GM18858 (cell line): ENCODE results near the gene GCC2.
"Not testable (repeated sequence)": the region's sequence is repeated elsewhere in the genome, so short reads cannot be mapped to it uniquely, and the experiment has no call there.

Experiments used
- ATAC-seq: cut with Tn5 transposase; IDR thresholded peaks from one replicate; pipeline ENCODE4 v1.9.1; 2021; ENCODE audit not compliant: unreplicated experiment

Gene GCC2

DNA sequence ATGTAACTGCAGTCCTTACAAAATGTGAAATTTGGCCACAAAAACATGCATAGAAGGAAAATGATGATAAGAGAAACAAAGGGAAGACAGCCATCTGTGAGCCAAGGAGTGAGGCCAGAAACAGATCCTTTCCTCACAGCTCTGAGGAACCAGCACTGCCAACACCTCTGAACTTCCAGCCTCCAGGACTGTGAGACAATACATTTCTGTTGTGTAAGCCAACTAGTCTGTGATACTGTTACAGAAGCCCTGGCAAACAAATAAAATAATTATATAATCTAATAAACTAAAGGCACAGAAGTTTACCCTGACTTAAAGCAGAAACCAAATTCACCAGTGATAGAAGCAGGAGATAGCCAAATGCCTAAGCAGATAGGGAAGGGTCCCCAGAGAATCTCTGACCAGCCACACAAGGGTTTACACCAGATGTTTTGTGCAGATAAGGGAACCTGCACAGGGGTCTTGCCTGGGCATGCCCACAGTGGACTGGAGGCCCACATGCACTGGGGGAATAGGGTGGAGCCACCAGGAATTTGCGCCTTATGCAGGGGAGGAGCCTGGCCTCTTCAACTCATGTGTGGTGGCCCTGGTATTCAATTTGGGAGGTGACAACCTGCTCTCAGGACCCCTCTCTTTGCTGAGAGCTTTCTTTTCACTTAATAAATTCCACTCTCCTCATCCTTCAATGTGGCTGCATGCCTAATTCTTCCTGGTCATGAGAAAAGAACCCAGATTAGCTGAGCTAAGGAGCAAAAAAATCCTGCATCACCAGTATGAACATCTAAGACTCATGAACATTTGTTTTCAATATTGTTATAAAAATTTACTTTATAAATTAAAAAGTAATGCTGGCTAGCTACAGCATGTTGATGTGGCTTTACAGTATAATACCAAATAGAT is 3.8 kb upstream of the GCC2 start:
- no peak for ATAC-seq

- no peak for ATAC-seq
Measured at GRCh38 chr2:108446703-108447102, 2.3 kb upstream of the GCC2 start.

- no peak for ATAC-seq
Measured at GRCh38 chr2:108447947-108448677, 894 bp upstream of the GCC2 start.

DNA sequence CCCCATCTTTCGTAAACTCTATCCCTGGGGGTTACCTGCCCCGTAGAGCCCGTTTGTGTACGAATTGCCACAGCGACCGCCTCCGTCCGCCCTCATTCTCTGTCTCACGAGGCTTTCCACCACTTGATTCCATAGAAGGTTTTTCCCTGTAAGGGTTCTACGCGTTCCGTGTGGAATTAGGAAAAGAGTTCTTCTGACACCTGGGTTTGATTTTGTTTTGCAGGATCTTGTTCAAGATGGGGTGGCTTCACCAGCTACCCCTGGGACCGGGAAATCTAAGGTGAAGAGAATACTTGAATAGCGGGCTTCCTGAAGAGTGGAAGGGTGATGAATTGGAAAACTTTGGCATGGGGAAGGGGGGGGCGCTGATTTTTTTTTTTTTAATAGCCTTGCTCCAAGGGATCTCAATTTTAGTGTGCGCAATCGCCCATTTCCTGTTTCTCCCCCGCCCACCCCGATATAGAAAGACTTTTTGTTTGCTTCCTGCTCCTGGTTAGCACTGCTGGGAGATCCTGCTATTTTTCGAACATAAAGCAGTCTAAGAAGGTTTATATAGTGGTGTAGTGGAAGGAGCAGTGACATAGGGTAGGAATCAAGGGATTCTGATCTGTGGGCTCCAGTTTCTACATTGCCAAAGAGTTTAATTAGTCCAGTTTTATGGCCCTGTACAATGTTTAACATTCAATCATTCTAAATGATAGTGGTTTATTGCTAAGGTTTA is 564 bp downstream of the GCC2 start:
- peak; percentile 18 for ATAC-seq

DNA sequence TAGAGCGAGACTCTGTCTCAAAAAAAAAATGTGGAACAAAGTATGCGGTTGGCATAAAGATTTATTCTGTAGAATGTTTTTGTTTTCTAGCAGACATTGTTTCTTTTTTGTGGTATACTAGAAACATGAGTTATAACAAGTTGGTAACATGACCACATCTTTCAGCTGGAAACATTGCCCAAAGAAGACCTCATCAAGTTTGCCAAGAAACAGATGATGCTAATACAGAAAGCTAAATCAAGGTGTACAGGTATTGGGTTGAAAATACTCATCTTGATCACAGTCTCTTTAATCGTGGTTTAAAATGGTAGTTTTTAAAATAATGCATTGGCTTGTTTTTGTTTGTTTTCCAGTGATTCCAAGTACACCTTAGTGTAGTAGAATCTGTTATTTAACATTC is 1.9 kb downstream of the GCC2 start:
- no peak for ATAC-seq

DNA sequence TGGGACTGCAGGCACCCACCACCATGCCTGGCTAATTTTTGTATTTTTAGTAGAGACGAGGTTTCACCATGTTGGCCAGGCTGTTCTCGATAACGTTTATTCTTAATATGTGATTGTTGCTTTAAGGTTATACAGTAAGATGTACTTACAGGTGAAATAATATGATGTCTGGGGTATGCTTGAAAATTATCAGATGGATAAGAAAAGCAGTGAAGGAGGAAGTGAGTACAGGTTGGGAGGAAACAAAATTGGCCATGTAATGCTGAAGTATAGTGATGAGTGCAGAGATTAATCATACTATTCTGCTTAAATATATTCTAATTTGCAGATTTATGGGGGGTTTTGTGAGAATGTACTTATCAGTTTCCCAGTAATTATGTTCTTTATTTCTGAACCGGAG is 3.0 kb downstream of the GCC2 start:
- no peak for ATAC-seq

DNA sequence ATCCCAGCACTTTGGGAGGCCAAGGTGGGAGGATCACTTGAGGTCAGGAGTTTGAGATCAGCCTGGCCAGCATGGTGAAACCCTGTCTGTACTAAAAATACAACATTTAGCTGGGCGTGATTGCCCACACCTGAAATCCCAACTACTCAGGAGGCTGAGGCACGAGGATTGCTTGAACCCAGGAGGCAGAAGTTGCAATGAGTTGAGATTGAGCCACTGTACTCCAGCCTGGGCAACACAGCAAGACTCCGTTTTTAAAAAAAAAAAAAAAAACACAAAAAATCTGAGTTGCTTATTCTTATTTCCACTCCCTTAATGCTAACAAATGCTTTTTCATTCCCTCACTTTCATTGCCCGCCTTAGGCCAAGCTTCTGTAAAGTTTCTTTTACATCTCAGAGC is 4.5 kb downstream of the GCC2 start:
- ATAC-seq = not testable (repeated sequence)

DNA sequence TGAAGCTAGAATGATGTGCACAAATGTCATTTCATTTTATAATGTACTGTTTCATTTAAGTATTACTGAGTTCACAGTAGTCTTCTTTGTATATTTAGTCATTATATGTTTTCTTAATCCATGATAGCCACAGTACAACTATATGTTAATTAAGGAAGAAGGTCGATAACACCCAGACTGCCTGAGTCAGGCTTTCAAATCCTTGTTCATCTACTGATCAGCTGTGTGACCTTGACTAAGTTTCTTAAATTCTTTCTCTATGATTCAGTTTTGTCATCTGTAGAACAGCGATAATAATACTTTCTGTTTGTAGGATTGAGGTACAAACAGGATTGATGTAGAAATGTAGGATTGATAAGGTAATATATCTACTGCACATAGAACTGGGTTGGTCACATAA is 5.4 kb downstream of the GCC2 start:
- ATAC-seq = no peak

DNA sequence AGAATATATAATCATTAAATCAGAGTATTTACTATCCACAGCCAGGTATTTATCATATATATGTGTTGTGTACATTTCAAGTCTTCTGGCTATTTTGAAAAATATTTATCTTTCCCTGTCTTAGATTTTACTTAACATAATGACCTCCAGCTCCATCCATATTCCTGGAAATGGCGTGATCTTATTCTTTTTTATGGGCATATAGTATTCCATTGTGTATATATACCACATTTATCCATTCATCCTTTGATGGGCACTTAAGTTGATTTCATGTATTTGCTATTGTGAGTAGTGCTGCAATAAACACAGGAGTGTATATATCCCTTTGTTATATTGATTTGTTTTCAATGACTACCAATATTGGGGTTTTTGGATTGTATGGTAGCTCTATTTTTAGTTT is 6.6 kb downstream of the GCC2 start:
- no peak for ATAC-seq

DNA sequence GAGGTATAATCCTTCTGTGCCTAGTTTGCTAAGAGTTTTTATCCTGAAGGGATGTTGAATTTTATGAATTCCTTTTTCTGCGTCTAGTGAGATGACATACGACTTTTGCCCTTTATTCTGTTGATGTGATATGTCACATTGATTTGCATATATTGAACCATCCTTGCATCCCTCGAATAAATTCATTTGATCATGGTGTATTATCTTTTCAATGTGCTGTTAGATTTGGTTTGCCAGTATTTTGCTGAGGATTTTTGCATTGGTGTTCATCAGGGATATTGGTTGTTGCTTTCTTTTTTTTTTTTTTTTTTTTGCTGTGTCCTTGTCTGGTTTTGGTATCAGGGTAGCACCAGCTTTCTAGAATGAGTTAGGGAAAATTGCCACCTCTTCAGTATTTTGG is 9.1 kb downstream of the GCC2 start:
- ATAC-seq = no peak

DNA sequence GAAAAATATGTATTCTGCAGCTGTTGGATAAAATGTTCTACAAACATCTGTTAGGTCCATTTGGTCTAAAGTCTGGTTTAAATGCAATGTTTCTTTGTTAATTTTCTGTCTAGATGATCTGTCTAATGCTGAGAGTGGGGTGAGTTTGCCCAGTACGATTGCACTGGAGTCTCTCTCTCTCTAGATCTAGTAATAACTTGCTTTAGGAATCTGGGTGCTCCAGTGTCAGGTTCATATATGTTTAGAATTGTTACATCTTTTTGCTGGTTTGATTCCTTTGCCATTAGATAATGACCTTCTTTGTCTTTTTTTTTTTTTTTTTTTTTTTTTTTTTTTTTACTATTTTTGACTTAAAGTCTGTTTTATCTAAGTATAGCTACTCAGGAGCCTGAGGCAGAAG is 10.4 kb downstream of the GCC2 start:
- no peak for ATAC-seq

DNA sequence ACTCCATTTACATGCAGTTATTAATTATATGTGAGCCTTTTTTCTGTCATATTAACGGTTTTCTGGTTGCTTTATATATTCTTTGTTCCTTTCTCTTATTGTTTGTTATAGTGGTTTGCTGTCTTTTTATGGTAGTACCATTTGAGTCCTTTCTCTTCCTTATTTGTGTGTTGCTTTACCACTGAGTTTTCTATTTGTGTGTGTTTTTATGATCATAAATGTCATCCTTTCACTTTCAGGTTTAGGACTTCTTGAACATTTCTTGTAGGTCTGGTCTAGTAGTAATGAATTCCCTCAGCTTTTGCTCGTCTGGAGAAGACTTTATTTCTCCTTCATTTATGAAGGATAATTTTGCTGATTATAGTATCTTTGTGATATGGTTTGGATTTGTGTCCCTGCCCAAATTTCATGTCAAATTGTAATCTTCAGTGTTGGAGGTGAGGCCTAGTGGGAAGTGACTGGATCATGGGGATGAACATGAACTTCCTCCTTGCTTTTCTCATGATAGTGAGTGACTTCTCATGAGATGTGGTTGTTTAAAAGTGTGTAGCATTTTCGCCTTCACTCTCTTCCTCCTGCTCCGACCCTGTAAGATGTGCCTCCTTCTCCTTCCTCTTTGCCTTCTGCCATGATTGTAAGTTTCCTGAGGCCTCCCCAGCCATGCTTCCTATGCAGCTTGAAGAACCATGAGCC is 11.5 kb downstream of the GCC2 start:
- peak; percentile 60 for ATAC-seq

DNA sequence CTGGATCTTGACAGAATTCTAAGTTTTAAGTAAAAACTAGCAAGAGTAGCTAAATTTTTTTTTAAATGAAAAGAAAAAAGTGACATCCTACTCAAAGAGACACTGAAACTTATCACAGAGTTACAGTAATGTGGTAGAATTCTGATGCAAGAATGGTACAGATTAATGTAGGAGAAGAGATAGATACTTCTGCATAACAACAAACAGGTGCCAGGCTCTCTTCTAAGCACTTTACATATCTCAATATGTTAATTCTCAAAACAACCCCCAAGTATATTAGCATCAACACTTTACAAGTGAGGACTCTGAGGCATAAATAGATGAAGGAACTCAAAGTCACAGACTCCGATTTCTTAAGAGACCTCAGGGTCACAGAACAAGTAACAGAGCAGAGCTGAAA is 28.1 kb downstream of the GCC2 start:
- ATAC-seq = no peak

GRCh38 chr2:108485253-108485652 is 36.2 kb downstream of the GCC2 start:
- ATAC-seq = no peak

DNA sequence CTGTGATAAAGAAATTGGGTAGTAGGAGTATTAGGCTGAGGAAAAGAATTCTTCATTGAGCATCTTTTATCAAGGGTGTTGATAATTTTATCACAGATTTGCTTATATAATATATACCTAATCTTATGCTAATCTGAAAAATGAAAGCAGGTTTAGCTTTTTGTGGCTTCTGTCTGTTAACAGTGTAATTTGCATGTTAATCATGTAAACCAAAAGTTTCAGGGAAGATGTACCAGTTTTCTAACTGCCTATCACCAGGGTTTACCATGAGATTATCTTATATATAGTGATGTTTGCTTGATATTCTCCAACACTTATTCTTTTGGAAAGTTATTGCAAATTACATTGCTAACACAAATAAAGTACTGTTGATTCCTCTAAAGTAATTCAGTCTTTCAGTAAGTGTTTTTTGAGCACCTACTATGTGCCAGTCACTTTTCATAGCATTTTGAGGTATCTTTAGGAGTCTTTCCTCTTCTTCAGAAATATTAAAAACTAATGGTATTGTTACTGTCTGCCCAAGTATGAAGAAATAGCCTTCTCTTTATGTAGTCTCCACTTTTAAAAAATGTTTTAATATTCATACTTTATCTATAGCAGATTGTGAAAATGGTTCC is 41.6 kb downstream of the GCC2 start:
- no peak for ATAC-seq

- no peak for ATAC-seq
Measured at GRCh38 chr2:108491848-108492247, 42.8 kb downstream of the GCC2 start.

DNA sequence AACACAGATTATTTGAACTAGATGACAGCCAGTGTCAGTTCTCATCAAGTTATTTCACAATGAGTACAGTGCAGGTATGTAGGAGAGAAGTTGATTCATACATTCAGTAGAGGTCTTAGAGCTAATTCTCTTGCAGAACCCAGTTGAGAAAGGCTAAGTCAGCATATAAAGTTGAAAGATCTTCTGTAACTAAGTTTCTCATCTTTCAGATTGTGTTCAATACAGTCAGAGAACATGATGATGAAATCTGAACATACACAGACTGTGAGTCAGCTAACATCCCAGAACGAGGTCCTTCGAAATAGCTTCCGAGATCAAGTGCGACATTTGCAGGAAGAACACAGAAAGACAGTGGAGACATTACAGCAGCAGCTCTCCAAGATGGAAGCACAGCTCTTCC is 43.4 kb downstream of the GCC2 start:
- ATAC-seq = no peak

GRCh38 chr2:108496167-108496566 is 47.2 kb downstream of the GCC2 start:
- not testable (repeated sequence) for ATAC-seq

DNA sequence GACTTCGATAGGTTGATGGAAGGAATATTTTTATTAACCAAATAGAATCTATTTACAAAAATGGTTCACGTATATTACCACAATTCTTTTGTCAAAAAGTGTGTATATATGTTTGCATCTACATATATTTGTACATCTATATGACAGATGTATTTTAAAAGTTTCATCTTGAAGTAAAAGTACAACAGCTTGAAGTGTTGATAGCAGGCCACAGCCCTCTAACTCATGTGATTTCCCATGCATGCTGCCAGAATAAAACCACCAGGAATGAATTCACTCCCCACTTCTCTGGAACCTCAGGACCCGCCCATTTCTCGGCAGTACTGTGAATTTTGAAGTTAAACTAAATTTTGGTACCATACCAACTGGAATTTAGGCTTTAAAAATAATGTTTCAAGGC is 58.6 kb downstream of the GCC2 start:
- ATAC-seq = not testable (repeated sequence)

DNA sequence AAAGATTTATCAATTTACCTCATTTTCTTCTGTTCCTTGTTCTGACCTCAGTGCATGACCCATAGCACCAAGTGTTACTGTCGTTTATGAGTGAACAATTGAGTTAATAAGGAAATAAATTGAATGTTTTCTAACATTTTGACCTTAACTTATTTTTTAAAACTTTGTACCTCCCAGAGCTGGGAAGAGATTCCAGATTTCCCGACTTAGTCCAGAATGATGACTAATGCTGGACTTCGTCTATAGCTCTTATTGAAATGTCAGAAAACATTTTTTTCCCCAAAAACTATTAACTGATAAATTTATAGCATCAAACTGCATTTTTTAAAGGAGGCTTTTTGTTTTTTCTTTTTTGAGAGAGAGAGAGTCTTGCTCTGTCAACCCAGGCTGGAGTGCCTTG is 63.4 kb downstream of the GCC2 start:
- not testable (repeated sequence) for ATAC-seq

- ATAC-seq = not testable (repeated sequence)
Measured at GRCh38 chr2:108514478-108514877, 65.5 kb downstream of the GCC2 start.
